Suprapubic skin (tissue), 3 donors: ENCODE data around the gene AQP9.

Source experiments
- CTCF ChIP-seq, 2 donors: fragments of 200-600 bp in 1 of 2; fragments of 450-650 bp in 1 of 2; sonication (generic) in 1 of 2; IDR thresholded peaks; one replicate each; pipeline ENCODE4 v1.5.1; 2016 to 2019; ENCODE audit warnings: antibody characterized with exemption in 2 of 2, mild to moderate bottlenecking in 1 of 2, moderate library complexity in 1 of 2
- POLR2A ChIP-seq, 2 donors: fragments of 450-650 bp; IDR thresholded peaks; one replicate each; pipeline ENCODE4 v1.6.1; 2017; ENCODE audit warnings: antibody characterized with exemption in 2 of 2, mild to moderate bottlenecking in 2 of 2, moderate library complexity in 2 of 2

- peak; percentile 36 to 71 for TF ChIP-seq CTCF (IDR thresholded peaks at IDR 0.05)
- no peak for TF ChIP-seq POLR2A (IDR thresholded peaks at IDR 0.05)
These were observed 44.4 kb downstream of the AQP9 start for GRCh38 chr15:58182460-58183163.
